Placental epithelial cell (primary cell): ENCODE data around the gene MAP7. TPM values are rescaled to one million over a fixed set of nuclear protein-coding genes. Genes with fewer than 3 reads are reported as not detected.

Experiments
- small RNA-seq: library from RNA; depleted of rRNA; stranded (forward); fragments of <200 nt; gene quantifications from one replicate; pipeline ENCODE3, GENCODE V24; 2012
- total RNA-seq: library from RNA; depleted of rRNA; stranded (reverse); fragments of >200 nt; gene quantifications from 2 replicates; pipeline ENCODE4 v1.2.3, GENCODE V29; 2012

Gene MAP7
- total RNA-seq: 15.3 and 15.9 TPM in 2 replicates

GRCh38 chr6:136550330-136551071 is at the start of gene MAP7:
TSS of gene MAP7 (minus strand) at chr6:136550422. CDS start at chr6:136550408, 14 bp downstream.

Small RNA genes lying within 50 kb of the gene (small RNA-seq; reads per million reads assigned to genes)
- gene AL023284.1 (not detected), gene NDUFS5P1 (not detected)

Other genes with a start within 250 kb of the MAP7 start
- gene MAP3K5, start 242.1 kb upstream of the MAP7 start, total RNA-seq: 6.4 and 17.7 TPM in 2 replicates